ENCODE results near the gene SLC44A3.

The SLC44A3 gene

DNA sequence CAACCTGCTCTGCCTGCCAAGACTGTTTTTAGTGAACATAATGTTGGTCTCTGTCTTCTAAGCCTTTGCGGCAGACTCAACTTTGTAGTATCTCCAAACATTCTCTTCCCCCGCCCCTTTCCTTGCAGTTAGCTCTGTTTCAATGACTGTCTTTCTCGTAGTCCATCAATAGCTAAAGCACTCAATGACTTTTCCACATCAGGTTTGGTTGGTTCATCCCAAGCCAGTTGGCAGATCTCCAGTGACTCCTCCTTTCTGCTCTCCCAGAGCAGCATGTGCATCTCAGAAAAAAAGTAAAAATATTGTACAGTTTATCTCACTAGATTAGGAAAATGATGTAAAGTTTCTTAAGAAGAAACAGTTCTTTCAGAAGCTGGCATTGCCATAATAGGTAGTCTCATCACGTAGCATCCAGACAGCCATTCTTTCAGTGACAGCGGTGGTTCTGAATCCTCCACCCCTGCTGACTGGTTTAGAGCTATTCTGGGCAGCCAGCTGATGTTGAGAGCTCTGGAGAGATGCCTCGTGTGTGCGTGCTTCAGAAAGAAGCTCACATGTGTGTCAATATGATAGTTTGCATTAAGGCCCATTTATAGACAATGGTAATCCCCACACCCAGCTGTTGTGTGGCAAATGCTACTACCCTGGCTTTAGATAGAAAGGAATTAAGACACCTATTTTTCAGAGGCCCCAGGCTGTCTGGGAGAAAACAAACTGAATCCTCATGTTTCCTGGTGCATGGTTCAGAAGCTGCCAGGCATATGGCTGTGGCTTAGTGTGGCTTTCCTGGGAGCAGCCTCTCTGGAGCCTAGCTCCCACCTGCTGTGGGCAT, 53.6 kb downstream of the SLC44A3 start:
- peak; percentile 20 for DNase-seq (ENCODE audit: low read depth)

DNA sequence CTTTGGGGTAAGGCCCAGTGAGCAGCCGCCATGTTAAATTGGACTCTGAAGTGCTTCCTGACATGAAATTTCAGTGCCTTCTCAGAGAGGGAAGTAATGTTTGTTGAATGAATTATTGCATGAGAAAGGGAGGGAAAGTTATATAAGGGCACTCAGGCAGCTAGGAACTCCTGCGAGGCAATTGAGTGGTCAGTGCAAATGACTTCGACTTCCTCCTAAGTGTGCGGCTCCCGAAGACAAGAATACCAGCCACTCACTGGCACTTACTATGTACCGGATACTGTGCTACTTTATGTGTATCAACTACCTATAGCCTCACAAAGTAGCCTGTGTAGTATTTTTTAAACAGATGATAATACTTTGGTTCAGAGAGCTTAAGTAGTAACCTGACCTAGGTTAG, 54.3 kb downstream of the SLC44A3 start:
- no peak for DNase-seq (ENCODE audit: low read depth)

DNA sequence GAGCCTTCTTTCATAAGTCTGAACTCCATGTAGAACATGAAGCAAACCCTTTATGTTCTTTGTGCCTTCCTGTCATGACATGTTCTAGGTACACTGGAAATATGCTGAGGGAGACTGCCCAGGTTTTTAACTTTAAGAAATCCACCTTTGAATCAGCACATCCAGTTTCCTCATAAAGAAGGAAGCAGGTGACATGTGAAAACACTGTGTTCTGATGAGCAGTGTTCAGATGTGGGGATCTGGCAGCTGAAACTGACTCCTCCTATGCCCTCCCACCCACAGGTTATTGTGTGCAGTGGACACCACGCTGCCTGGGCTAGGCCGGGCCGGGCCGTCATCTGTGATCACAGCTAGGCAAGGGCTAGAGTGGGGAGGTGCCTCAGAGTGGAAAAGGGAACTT, 55.6 kb downstream of the SLC44A3 start:
- no peak for DNase-seq (ENCODE audit: low read depth)

DNA sequence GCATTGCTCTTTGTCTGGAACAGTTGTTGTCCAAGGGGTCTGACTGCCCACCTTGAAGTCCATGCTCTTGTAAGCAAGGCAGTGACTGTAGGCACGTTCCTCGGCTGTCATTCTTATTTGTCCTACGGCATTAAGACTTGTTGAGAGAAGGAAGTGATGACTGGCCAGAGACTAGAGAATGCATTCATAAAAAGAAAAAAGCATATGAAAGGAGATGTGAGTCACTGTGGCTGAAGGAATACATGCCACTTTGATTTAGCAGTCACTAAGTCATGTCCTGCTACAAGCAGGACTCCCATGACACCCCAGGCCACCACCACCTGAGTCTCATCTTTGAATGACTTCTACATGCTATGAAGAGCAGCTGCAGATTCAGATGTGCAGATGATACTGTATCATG, 56.2 kb downstream of the SLC44A3 start:
- no peak for DNase-seq (ENCODE audit: low read depth)

DNA sequence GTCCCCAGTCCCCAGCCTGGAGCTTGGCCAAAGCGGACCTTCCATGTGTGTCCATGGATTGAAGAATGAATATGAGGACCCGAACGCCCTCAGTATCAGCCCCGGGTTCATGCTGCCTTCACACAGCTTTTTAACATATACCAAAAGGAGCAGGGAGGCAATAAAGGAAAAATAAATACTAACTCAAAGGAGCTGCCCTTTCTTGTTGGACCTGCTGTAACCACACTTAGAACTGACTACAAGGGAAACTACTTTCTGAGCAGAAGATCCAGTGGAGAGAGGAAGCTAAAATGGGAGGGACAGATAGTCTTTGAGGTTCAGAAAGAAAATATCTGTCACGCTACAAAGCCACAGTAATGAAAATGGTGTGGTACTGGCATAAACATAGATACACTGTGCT, 58.2 kb downstream of the SLC44A3 start:
- no peak for DNase-seq (ENCODE audit: low read depth)

DNA sequence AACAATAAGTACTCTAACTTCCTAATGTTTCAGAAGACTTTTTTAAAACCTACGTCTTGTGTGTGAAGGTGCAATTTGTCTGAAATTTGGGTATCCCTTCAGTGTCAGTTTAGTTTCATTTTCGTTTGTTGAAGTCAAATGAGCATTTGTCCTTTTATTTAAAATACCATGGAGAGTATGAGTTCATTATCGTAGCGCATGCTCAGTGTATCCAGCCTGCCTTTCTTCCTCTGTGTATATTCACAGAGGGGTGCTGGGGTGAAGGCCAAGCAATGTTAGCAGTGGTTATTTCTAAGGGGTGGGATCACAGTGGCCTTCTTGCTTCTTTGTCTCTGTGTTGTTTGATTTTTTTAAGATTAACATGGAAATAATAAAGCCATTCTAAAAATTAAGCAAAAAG, 63.5 kb downstream of the SLC44A3 start:
- DNase-seq (ENCODE audit: low read depth), result peak; percentile 49

DNA sequence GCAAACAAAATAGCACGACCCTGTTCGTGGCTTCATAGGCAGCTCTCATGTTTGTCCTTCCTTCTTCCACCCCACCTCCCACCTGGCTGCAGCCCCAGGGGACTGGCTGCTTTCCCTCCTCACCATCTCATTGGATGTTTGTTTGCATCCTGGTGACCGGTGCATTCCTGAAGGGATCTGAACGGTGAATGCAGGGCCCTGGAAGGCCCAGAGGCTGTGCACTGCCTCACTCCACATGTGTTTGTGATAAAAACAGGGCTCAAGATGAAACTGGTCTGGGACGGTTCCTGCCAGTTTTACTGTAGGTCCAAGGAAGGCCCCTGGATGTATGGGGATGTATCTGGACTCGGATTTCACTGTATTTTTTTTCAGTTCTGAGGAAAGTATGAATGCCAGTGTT, 63.9 kb downstream of the SLC44A3 start:
- DNase-seq (ENCODE audit: low read depth), result peak; percentile 85

DNA sequence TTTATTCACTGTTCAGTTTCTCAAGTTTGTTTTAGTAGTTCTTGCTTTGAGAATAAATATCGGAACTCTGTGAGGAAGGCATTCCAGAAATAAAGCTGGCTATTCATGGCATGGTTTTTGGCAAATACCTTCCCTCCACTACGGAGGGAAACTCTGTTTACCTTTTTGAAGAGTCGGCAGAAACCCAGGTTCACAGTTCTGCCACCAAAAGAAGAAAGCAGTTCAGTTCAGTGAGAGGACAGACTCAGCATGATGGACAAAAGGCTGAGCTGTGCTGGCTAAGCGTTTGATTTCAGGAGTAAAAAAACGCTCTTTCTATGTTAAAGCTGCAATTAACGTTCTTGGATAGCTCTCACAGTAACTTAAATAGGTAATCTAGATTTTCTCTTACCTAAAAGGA, 64.3 kb downstream of the SLC44A3 start:
- no peak for DNase-seq (ENCODE audit: low read depth)

DNA sequence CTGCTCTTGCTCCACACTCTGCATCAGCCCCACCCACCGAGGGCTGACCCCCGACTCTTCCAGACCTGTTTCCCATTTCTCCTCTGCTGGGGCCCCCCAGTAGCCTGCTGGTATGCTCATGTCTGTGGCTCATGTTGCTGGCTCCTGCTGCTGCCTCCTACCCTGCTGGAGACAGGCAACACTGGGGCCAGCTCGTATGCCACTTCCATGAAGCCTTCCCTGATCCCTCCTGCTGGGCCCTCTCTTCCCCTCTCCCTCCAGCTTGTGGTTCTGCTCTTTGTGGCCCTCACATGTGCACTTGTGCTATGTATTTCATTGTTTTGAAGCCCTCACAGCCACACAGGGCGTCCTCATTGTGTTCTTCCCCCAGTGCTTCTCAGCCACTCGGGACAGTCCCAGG, 66.2 kb downstream of the SLC44A3 start:
- no peak for DNase-seq (ENCODE audit: low read depth)

DNA sequence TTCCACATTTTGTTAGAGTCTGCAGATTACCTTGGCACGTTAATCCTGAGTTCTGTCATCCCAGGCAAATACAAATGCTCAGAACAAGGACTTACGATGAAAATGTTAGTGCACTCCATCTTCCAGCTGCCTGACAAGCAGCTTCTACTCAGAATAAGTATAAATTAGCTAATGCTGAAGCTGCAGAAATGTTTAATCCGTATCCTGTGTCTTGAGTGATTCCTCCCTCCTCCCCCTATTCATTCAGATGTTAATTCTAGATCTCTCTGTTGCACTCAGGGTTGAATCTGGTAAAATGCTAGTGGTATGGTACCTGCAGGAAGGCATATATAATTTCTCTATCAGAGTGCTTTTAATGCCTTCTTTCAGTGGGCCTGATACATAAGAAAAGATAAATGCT, 66.9 kb downstream of the SLC44A3 start:
- DNase-seq (ENCODE audit: low read depth), result no peak

DNA sequence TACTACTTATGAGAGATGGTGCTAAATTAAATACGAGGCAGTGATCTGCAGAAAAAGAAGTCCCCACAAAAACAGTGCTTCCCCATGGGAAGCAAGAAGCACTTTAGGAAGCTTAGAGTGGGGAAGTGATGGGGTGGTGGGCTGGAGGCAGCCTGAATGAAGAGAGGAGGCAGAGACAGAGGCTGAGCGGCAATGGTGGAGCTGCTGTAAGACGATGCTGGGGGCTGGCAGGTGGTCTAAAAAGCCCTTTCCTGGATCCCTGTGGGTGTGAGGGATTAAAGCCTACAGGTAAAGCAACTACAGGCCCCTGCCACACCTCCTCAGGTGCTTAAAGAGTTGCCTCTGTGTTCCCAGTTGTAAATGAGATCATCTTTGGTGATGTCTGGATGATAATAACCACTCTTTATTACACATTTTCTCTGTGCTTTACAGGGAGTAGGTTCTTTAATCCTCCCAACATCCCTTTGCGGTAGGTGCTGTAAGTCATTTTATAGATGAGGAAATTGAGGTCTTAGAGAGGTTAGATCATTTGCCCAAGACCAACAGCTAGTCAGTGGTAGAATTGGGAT, 67.5 kb downstream of the SLC44A3 start:
- DNase-seq (ENCODE audit: low read depth), result no peak

DNA sequence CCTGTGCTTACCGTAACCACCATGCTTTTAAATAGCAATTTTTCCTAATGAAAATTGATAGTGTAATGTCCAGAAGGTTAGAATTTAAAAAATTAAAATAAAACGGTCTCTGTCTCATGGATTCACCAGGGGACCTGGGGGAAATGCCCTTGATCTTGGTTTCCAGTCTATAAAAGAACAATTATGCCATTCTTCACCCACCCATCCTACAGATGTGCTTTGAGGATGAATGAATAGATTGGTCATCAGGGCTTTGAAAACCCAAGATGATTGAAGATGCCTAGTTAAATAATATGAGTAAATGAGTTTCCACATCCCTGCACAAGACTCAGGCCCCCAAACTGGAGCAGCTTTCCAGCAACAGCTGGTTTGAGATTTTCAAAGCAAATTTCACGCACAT, 68.0 kb downstream of the SLC44A3 start:
- no peak for DNase-seq (ENCODE audit: low read depth)

DNA sequence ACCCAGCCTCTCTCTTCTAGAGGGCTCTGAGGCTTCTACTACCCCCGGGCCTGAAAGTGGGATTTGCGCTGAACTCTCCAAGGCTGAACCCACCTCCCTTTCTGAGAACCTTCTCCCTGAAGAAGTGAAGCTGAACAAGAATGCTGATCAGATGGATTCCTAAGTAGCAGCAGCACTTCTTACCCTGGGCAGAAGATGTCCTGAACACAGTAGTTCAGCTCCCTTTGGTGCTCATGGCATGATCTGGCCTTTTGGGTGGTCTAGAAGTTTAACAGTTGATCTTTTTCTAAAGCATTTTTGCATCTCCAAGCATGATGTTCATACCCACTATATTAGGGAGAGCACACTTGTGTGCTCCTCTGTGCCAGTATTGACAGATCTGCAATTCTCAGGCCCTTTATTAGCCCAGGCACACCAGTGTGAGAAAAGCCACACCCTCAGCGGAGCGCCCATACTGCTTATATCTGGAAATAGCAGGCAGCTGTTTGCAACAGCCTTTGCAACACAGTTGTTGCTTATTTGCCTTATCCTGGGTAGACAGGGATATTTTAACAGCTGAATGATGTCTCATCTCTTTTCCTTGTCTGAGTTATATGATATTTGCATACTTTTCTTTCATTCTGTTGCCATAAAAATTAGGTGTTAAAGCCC, 72.6 kb downstream of the SLC44A3 start:
- no peak for DNase-seq (ENCODE audit: low read depth)

DNA sequence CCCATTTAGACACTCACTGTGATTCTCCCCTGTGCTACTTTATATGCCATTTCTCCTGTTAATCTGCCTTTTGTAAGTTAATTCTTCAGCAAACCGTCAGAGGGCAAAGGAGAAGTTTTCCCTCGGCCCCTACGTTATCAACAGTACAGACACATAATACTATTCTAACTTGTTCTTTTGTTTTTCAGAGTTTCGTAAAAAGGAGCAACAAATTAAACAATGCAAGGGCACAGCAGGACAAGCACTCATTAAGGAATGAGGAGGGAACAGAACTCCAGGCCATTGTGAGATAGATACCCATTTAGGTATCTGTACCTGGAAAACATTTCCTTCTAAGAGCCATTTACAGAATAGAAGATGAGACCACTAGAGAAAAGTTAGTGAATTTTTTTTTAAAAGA, 74.5 kb downstream of the SLC44A3 start:
- no peak for DNase-seq (ENCODE audit: low read depth)

DNA sequence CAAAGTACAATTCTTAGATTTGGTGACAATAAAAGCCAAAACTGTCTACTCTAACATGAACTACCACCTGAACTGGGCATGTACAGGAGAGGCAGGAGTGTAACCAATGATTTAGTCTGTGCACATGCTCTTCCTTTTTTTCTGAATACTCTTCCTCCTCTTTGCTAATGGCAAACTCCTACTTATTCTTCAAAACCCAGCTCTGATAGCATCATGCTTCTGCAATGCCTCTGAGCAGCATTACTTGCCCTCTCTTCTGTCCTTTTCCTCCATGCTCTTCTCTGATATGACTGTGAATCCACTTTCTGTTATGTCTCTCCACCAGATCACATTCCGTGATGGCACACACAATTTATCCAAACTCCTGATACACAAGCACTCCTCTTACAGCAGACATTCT, 75.4 kb downstream of the SLC44A3 start:
- no peak for DNase-seq (ENCODE audit: low read depth)

DNA sequence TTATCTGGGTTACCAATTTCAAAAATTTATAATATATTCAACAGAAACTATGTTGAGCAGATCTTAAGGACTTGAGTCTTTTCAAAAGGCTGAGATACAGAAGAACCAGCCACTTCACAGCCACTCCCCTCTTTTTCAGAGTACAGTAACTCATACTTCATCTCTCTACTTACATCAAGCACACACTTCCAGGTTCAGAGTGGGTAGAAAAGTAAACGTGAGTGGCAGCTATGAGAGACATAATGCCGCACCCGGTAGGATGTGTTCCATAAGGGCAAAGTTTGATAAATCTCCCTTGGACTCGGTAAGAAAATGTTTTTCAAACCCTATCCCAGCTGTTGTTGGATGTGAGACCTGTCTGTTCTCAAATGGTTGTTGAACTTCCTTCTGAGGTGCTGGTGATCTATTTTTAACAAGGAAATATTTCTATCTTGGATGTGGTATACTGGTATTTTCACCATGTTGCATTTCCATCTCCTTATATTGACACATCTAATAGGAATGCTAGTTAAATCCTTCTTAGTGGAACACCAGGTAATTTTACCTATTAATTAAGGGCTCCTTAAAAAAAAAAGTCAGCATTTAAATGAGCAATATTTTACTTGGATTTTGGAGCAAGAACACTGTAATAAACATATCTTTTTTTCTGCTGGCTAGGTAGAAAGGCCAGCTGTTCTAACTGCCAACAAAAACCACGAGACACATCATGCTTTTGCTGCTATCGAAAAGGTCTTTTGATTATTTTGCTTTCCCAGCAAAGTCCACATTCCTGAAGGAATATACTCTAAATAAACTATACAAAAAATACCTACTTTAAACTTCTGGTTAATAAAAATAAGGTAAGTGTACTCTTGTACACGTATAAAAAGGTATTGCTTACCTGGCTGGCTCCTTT, 78.6 kb downstream of the SLC44A3 start:
- no peak for DNase-seq (ENCODE audit: low read depth)

DNA sequence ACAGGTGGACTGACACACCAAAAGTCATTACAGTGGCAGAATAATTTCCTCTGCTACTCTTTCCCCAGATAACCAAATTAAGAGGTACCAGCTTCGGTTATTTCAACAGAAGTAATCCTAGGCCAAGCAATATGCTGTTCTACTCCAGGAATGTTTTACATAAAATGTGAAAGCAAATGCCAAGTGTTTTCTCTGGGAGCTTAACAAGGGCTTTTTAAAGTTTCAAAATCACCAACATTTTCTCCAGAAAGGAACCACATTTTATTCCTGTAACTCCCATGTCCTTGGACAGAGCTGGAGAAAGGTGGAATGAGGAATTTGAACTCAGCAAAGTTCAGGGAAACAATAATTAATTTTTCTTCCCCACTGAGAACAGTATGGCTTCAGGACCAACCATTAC, 79.6 kb downstream of the SLC44A3 start:
- DNase-seq (ENCODE audit: low read depth), result peak; percentile 42

DNA sequence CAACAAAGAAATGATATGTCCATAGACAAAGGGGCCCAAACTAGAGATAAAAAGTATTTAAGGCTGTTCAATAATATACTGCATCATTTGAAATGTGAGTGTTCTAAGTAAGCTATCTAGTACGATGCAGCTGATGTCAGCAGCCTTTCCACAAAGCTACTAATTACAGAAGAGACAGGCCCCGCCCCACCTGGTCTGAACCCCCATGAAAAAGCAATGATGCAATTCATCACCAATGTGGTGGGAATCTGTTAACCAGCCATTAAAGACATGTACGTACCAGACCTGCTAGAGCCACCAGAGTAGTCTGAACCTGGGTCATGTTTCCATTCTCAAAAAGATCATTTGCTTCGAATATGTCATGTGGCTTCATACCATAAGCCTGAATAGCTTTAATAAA, 81.7 kb downstream of the SLC44A3 start:
- no peak for DNase-seq (ENCODE audit: low read depth)

DNA sequence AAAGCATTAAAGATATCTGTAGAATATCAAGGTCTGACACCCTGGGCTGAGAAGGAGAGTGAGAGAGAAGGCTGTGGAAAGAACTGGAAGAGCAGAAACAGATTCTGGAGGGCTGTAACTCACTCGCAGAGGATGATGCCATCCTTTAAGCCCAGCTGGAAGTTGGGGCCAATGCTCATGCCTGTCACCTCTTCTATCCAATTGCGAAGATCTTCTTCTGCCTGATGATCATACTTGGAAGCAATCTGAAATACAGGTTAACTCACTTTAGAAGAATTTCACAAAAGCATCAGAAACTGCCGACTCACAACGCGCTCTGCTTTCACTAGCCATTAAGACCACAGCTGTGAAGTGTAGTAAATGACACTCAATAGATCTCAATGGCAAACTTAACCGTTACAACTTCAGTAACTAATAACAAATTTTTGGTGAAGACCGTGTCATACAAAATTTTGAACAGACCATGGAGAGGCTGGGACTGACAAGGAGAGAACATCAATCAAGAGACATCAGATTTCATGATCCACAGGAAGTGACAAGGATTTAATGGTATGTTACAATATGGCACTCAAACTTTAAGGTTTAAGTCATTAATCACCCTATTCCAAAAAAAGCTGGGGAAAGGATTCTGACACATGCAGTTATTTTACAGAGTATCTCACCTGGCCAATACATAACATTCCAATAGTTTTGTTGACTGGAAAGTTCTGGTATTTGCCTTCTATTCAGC, 83.3 kb downstream of the SLC44A3 start:
- DNase-seq (ENCODE audit: low read depth), result no peak

DNA sequence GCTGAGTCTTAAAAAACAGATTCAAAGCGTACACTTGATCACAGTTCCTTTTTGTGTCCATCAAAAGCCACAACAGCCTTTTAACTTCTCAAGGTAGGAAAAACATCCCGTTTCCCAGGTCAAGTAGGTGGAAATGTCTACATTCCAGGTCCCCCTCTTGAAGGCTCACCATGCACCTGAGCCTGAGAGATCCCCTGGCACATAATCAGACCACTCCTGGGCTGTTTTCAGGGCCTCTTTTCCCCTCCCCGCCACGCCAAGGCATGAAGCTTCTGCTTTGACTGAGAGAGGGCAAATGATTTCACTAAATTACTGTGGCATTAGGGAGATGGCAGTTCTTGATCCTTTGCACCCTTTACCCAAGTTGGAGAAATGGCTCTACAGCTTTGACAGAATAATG, 85.0 kb downstream of the SLC44A3 start:
- no peak for DNase-seq (ENCODE audit: low read depth)

DNA sequence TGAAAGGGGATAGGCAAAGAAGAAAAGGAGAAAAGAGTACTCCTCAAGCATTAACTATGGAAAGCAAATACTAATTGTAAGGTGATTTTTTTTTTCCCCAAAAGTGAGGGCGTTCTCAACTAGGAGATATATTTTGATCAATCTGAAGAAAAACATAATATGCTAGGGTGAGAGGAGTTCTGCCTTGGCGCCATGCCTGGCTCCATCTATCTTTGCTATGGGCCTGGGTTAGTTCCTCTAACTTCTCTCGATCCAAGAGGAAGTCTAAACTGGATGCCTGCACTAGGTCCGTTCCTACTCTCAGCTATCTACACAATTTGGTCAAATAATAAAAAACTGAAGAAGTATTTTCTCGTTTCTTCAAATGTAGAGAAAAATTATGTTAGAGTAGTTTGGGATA, 86.2 kb downstream of the SLC44A3 start:
- DNase-seq (ENCODE audit: low read depth), result no peak

DNA sequence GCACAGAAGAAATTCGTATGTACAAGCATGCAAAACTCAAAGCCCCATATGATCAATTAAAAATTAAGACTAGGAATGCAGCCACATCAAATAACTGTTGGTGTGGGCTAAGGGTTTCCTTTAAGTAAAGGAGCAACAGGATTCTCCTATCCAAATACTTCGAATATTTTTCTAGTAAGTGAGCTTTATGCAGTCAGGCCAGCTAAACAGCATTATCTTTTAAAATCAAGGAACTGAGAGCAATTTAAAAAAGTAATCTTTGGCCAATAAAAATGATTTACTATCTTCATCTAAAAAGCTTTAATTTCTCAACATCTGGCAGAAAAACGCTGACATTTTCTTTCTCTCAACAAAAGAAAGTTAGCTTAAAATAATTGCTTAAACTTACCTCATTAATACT, 87.0 kb downstream of the SLC44A3 start:
- no peak for DNase-seq (ENCODE audit: low read depth)

Measured in fibroblast of gingiva (primary cell).